Left ventricle myocardium inferior (tissue), 1 donor: ENCODE measurements around the gene C8B. TPM values are rescaled to one million over a fixed set of nuclear protein-coding genes. Genes with fewer than 3 reads are reported as not detected.

ENCODE experiments used
- DNase-seq: peaks from one replicate; pipeline ENCODE4 v3.0.0-alpha.2; 2020
- H3K27ac ChIP-seq: fragments of 200-600 bp; replicated peaks from 2 replicates; pipeline ENCODE4 v1.8.0; 2021
- H3K27me3 ChIP-seq: fragments of 200-600 bp; 2 replicates; pipeline ENCODE4 v1.8.0; 2021; ENCODE audit warnings: low read depth
- H3K36me3 ChIP-seq: fragments of 200-600 bp; 2 replicates; pipeline ENCODE4 v1.8.0; 2021
- H3K4me1 ChIP-seq: fragments of 200-600 bp; 2 replicates; pipeline ENCODE4 v1.8.0; 2021
- H3K4me3 ChIP-seq: fragments of 200-600 bp; 2 replicates; pipeline ENCODE4 v1.8.0; 2021; ENCODE audit warnings: mild to moderate bottlenecking, moderate library complexity
- H3K9me3 ChIP-seq: fragments of 200-600 bp; replicated peaks from 2 replicates; pipeline ENCODE4 v1.8.0; 2021
- intact Hi-C: fragments of 100-400 bp; cut with micrococcal nuclease; formaldehyde crosslinking; loops from one replicate; pipeline ENCODE4 v1.11.0; 2022
- total RNA-seq: library from RNA; stranded (reverse); fragmentation: NEBNext Ultra II Directional; extraction: Animal tissue kit (Norgen Biotek cat#: 25700); gene quantifications from one replicate; pipeline ENCODE4 v1.2.1, GENCODE V29; 2021
- TF ChIP-seq, protein P1 (sequence below): fragments of 200-600 bp; IDR thresholded peaks from 2 replicates; pipeline ENCODE4 v1.8.0; 2021; ENCODE audit warnings: antibody characterized with exemption, mild to moderate bottlenecking, borderline replicate concordance
- donor health status: DM: no; HTN: yes; CAD: no; lungs with severe emphysema.

Gene C8B
- total RNA-seq, 1 donor from 2014 or later, result not detected

DNA sequence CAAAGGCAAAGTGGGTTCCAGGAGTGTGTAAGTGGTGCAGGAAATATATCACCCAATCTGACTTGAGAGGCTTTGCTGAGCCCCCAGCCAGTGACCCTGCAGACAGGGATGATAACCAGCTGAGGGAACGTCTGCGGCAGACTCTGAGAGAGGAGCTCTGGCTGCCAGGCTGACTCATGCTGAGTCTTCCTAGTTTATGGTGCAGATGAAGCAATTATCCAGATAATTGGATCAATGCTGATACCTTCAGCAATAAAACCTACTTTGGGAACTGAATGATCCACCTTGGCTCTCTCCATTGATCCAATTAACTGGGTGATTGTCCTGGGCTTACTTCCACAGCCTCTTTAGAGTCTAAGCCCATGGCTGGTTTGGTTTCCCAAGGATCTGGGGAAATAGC lies 7.3 kb downstream of the C8B start:
- no peaks in the 10 kb centered on the region for H3K4me1 ChIP-seq
- no peak overlapping the region for H3K4me3 ChIP-seq
- no peaks in the 10 kb centered on the region for H3K9me3 ChIP-seq
- DNase-seq, result no peak
- H3K36me3 ChIP-seq, result no peaks in the 10 kb centered on the region
- TF ChIP-seq, protein P1, sequence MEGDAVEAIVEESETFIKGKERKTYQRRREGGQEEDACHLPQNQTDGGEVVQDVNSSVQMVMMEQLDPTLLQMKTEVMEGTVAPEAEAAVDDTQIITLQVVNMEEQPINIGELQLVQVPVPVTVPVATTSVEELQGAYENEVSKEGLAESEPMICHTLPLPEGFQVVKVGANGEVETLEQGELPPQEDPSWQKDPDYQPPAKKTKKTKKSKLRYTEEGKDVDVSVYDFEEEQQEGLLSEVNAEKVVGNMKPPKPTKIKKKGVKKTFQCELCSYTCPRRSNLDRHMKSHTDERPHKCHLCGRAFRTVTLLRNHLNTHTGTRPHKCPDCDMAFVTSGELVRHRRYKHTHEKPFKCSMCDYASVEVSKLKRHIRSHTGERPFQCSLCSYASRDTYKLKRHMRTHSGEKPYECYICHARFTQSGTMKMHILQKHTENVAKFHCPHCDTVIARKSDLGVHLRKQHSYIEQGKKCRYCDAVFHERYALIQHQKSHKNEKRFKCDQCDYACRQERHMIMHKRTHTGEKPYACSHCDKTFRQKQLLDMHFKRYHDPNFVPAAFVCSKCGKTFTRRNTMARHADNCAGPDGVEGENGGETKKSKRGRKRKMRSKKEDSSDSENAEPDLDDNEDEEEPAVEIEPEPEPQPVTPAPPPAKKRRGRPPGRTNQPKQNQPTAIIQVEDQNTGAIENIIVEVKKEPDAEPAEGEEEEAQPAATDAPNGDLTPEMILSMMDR, result no peak
- intact Hi-C loops, result no loop called here
- H3K27ac ChIP-seq, result no peak overlapping the region
- H3K27me3 ChIP-seq, result peaks cover 8% of the 10 kb centered on the region

DNA sequence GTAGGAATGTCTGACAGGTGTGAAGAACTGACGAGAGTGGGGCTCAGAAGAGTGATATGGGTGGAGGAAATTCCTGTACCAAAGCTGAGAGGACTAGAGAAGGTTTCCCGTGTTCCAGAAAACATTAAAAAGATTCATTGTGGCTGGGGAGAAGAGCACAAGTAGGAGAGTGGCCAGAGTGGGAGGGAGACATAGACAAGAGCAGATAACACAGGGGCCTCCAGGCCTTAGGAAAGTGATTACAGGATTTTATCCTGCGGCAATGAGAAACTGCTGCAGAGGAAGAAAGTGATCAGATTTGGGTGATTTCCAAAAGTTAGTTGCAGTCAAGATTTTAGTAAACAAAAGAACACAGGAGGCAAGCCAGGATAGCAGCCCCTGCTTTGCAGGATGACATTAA lies 7.9 kb downstream of the C8B start:
- Histone ChIP-seq H3K4me3 (no peak overlapping the region), H3K36me3 (no peaks in the 10 kb centered on the region), H3K27me3 (peaks cover 9% of the 10 kb centered on the region), H3K27ac (no peak overlapping the region), H3K4me1 (no peaks in the 10 kb centered on the region), H3K9me3 (no peaks in the 10 kb centered on the region)
- TF ChIP-seq, protein P1, result no peak
- DNase-seq, result no peak
- intact Hi-C loops, result no loop called here

DNA sequence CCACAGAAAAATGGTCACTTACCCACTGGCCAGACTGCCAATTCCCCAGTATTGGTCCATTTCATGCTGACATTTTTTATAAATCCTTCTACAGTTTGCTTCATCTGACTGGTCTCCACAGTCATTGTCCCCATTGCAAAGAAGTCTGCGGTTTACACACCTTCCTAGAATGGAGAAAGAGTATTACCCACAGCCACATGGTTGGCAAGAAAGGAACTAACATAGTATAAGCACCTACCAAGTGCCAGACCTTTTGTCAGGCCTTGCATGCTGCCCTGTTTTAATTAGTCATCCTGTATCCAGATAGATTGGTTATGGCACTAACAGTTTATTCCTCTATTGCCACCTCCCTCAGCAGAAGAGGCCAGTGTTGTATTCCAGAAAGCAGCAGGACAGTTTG lies 11.2 kb downstream of the C8B start:
- Histone ChIP-seq H3K27ac (no peak overlapping the region), H3K36me3 (no peaks in the 10 kb centered on the region), H3K9me3 (no peaks in the 10 kb centered on the region), H3K27me3 (peaks cover 20% of the 10 kb centered on the region), H3K4me1 (no peaks in the 10 kb centered on the region), H3K4me3 (no peak overlapping the region)
- DNase-seq, result no peak
- intact Hi-C loops, result no loop called here
- TF ChIP-seq, protein P1, result no peak

DNA sequence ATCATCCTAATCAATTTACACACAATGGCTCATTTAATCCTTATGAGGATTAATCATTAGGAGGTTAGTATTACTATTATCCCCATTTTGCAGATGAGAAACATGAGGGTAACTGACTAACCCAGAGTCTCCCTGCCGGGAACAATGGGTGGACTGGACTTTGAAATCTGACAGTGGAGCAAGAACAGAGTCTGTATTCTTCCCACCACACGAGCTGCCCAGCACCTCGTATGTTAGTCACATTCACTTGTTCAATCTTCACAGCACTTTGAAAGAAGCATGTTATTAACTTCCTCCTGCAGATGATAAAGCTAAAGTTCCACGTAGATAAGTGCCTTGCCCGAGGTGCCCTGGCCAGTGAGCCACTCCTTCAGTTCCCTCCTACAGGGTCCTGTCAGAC lies 12.4 kb downstream of the C8B start:
- Histone ChIP-seq H3K27ac (no peak overlapping the region), H3K36me3 (no peaks in the 10 kb centered on the region), H3K27me3 (peaks cover 20% of the 10 kb centered on the region), H3K9me3 (no peaks in the 10 kb centered on the region), H3K4me1 (no peaks in the 10 kb centered on the region), H3K4me3 (no peak overlapping the region)
- TF ChIP-seq, protein P1, result no peak
- no peak for DNase-seq
- intact Hi-C loops, result no loop called here

DNA sequence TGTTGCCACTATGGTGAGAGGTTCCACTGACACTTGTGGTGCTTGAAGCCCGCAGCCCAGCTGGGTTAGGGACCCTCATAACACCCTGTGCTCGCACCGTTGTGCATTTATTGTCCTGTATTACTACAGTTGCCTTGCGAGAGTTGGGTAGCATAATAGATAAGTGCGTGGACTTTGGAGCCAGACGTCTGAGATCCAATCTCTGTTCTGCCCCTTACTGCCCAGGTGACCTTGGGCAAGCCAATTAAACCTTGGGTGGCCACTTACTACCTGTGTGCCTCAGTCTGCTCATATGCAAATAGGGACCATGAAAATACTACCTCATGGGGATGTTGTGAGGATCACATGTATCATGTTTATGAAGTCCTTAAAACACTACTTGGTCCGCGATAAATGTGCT lies 13.3 kb downstream of the C8B start:
- peaks cover 20% of the 10 kb centered on the region for H3K27me3 ChIP-seq
- TF ChIP-seq, protein P1, result no peak
- H3K36me3 ChIP-seq, result no peaks in the 10 kb centered on the region
- no peak overlapping the region for H3K27ac ChIP-seq
- no peak for DNase-seq
- intact Hi-C loops, result no loop called here
- H3K4me1 ChIP-seq, result no peaks in the 10 kb centered on the region
- no peak overlapping the region for H3K4me3 ChIP-seq
- H3K9me3 ChIP-seq, result no peaks in the 10 kb centered on the region
